Measurements from ENCODE around the gene FADS6.

Gene FADS6

GRCh38 chr17:74831444-74832146 is 61.8 kb downstream of the FADS6 start:
- no peaks in the 10 kb centered on the region for H3K4me1 Mint-ChIP-seq (ENCODE audit: low read depth)
- H3K27me3 Mint-ChIP-seq, result no peaks in the 10 kb centered on the region
- no peak overlapping the region for H3K27ac Mint-ChIP-seq
- DNase-seq, result no peak
- H3K4me3 Mint-ChIP-seq, result no peak overlapping the region
- H3K9me3 Mint-ChIP-seq, result no peaks in the 10 kb centered on the region
- peaks cover 45% of the 10 kb centered on the region for H3K36me3 Mint-ChIP-seq (ENCODE audit: low read depth)

GRCh38 chr17:74830861-74831260 is 62.6 kb downstream of the FADS6 start:
- H3K4me1 Mint-ChIP-seq (ENCODE audit: low read depth), result no peaks in the 10 kb centered on the region
- no peaks in the 10 kb centered on the region for H3K9me3 Mint-ChIP-seq
- no peaks in the 10 kb centered on the region for H3K27me3 Mint-ChIP-seq
- peaks cover 38% of the 10 kb centered on the region for H3K36me3 Mint-ChIP-seq (ENCODE audit: low read depth)
- DNase-seq, result no peak
- no peak overlapping the region for H3K4me3 Mint-ChIP-seq
- H3K27ac Mint-ChIP-seq, result no peak overlapping the region

DNA sequence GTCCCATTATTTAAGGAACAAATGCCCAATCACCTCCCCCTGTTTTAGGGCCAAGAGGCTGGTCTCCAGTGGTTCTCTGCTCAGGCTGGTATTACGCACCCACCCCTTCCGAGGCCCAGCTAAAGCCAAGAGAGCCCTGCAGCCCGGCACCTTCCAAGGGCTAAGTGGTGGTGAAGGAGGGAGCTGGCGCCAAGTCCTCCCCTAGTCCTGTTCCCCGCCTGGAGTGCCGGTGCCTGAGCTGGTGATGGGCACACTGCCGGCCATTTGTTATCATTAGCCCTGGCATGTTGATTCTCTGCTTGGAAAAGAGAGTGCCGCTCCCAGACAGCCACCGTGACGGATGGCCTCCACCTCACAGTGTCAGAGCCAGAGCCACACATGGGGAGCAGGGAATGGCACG is 65.6 kb downstream of the FADS6 start:
- no peak for DNase-seq
- Mint-ChIP-seq H3K4me1 (ENCODE audit: low read depth) (no peaks in the 10 kb centered on the region), H3K27me3 (no peaks in the 10 kb centered on the region), H3K4me3 (no peak overlapping the region), H3K27ac (no peak overlapping the region), H3K36me3 (ENCODE audit: low read depth) (peaks cover 49% of the 10 kb centered on the region), H3K9me3 (no peaks in the 10 kb centered on the region)
